Adrenal gland (tissue), 12 donors: ENCODE measurements around the gene PEPD. TPM values are rescaled to one million over a fixed set of nuclear protein-coding genes. Genes with fewer than 3 reads are reported as not detected.

Source experiments
- DNase-seq, 7 donors: peaks; one replicate each; pipeline ENCODE4 v3.0.0-alpha.2; 2019 to 2020
- H3K27ac ChIP-seq, 5 donors: fragments of 200-600 bp; sonication (generic) in 4 of 5; 1 replicate in 3 of 5; 2 replicates in 2 of 5; pipeline versions ENCODE4 v1.5.1 to v1.8.0; 2016 to 2020; ENCODE audit warnings: mild to moderate bottlenecking in 1 of 5
- H3K27me3 ChIP-seq: fragments of 200-600 bp; 2 replicates; pipeline ENCODE4 v1.8.0; 2021
- H3K36me3 ChIP-seq, 2 donors: fragments of 200-600 bp; replicated peaks in 1 of 2; 1 replicate in 1 of 2; 2 replicates in 1 of 2; pipeline versions ENCODE4 v1.5.1 to v1.8.0; 2018 to 2022
- H3K4me1 ChIP-seq, 2 donors: fragments of 200-600 bp; replicated peaks in 1 of 2; 1 replicate in 1 of 2; 2 replicates in 1 of 2; pipeline versions ENCODE4 v1.5.1 to v1.8.0; 2018 to 2021
- H3K4me3 ChIP-seq, 4 donors: fragments of 200-600 bp; sonication (generic) in 3 of 4; one replicate each; pipeline ENCODE4 v1.5.1; 2016 to 2018
- H3K9me3 ChIP-seq, 3 donors: fragments of 200-600 bp; sonication (generic) in 1 of 3; replicated peaks in 1 of 3; 1 replicate in 2 of 3; 2 replicates in 1 of 3; pipeline versions ENCODE4 v1.5.1 to v1.8.0; 2016 to 2021
- CTCF ChIP-seq, 6 experiments: fragments of 450-650 bp in 4 of 6; fragments of 200-600 bp in 2 of 6; sonication (generic) in 1 of 6; IDR thresholded peaks; 1 replicate in 5 of 6; 2 replicates in 1 of 6; pipeline versions ENCODE4 v1.5.1 to v1.8.0; 2016 to 2021; ENCODE audit warnings: antibody characterized with exemption in 6 of 6, mild to moderate bottlenecking in 2 of 6, moderate library complexity in 1 of 6
- POLR2A ChIP-seq, 2 donors: fragments of 450-650 bp; IDR thresholded peaks; one replicate each; pipeline ENCODE4 v1.6.1; 2017; ENCODE audit warnings: antibody characterized with exemption in 2 of 2, mild to moderate bottlenecking in 2 of 2, moderate library complexity in 1 of 2
- WGBS, 4 donors: extraction: QIAGEN DNeasy Blood & Tissue Kit in 2 of 4; methylation state at CpG; one replicate each; pipeline versions ENCODE4 v1.1.5 to v1.1.7; 2013 to 2017; 5-methylcytosine and 5-hydroxymethylcytosine counted together
- intact Hi-C, 2 donors: fragments of 100-400 bp; cut with DNase I; formaldehyde crosslinking; loops; one replicate each; pipeline versions ENCODE4 v1.14.1 to v1.15.0; 2022 to 2023
- polyA plus RNA-seq, 3 donors: library from polyadenylated mRNA; stranded (reverse); fragments of 200-250 nt in 2 of 3; fragments of 350-450 nt in 1 of 3; fragmentation: Illumina TruSeq in 1 of 3; extraction: RNeasy Lipid Tissue Mini Kit (QIAGEN cat#74804) in 1 of 3; gene quantifications; one replicate each; pipeline ENCODE4 v1.2.3, GENCODE V29; 2013 to 2014
- total RNA-seq, 9 donors: library from RNA; depleted of rRNA in 4 of 9; stranded (reverse); fragments of >200 nt in 4 of 9; fragments of 120-200 nt in 1 of 9; fragmentation: NEBNext Ultra II Directional in 1 of 9; extraction: Animal tissue kit (Norgen Biotek cat#: 25700) in 1 of 9; gene quantifications; one replicate each; pipeline versions ENCODE4 v1.1.0 to v1.2.4, GENCODE V29; 2013 to 2023
- donor health status: healthy with polysubstance abuse.
- donor health status: Bipolar disorder and iron deficiency.
- donor health status: DM: yes; HTN: yes; CAD: no.
- donor health status: DM: no; HTN: no; CAD: no.
- donor health status: DM: no; HTN: no; CAD: no.
- donor health status: DM: yes; HTN: yes; CAD: no.

PEPD gene
- total and polyA plus RNA-seq, 12 donors = 24.4 to 311 (median 116) TPM

GRCh38 chr19:33507021-33507956, 14.3 kb downstream of the PEPD start:
- no peaks in the 10 kb centered on the region for H3K4me1 ChIP-seq
- no peaks in the 10 kb centered on the region for H3K27me3 ChIP-seq
- peaks cover 0 to 13% of the 10 kb centered on the region in 2 donors for H3K36me3 ChIP-seq
- no peak overlapping the region for H3K4me3 ChIP-seq
- WGBS, 4 donors = 76 to 80% (median 78%) methylated on average over 17 to 24 of the region's 24 CpGs
- no peaks in the 10 kb centered on the region for H3K9me3 ChIP-seq
- H3K27ac ChIP-seq = no peak overlapping the region
- TF ChIP-seq POLR2A (IDR thresholded peaks at IDR 0.05) = no peak
- TF ChIP-seq CTCF (IDR thresholded peaks at IDR 0.05) = no peak
- peak in 2 of 7 donors; percentile 27 to 90 for DNase-seq
- intact Hi-C loops = no loop called here

GRCh38 chr19:33506498-33506897, 15.1 kb downstream of the PEPD start:
- Histone ChIP-seq H3K9me3 (no peaks in the 10 kb centered on the region), H3K4me1 (no peaks in the 10 kb centered on the region), H3K27me3 (no peaks in the 10 kb centered on the region), H3K36me3 (peaks cover 0 to 7% of the 10 kb centered on the region in 2 donors), H3K4me3 (no peak overlapping the region), H3K27ac (no peak overlapping the region)
- TF ChIP-seq POLR2A (IDR thresholded peaks at IDR 0.05) (no peak), CTCF (IDR thresholded peaks at IDR 0.05) (no peak)
- no peak for DNase-seq
- WGBS, 4 donors = 95 to 100% (median 98%) methylated on average over 1 of the region's 1 CpG
- intact Hi-C loops = no loop called here

- no peak for TF ChIP-seq CTCF (IDR thresholded peaks at IDR 0.05)
- no peak for TF ChIP-seq POLR2A (IDR thresholded peaks at IDR 0.05)
- intact Hi-C loops = no loop called here
- no peaks in the 10 kb centered on the region for H3K4me1 ChIP-seq
- H3K27me3 ChIP-seq = no peaks in the 10 kb centered on the region
- peaks cover 0 to 7% of the 10 kb centered on the region in 2 donors for H3K36me3 ChIP-seq
- H3K27ac ChIP-seq = no peak overlapping the region
- no peaks in the 10 kb centered on the region for H3K9me3 ChIP-seq
- H3K4me3 ChIP-seq = no peak overlapping the region
- WGBS, 4 donors = 90 to 97% (median 96%) methylated on average over 1 of the region's 1 CpG
- DNase-seq = no peak
Observed at GRCh38 chr19:33505823-33506222, 15.8 kb downstream of the PEPD start.

GRCh38 chr19:33505148-33505547, 16.4 kb downstream of the PEPD start:
- no peaks in the 10 kb centered on the region for H3K27me3 ChIP-seq
- intact Hi-C loops = no loop called here
- 85 to 96% (median 91%) methylated on average over 8 to 16 of the region's 16 CpGs for WGBS, 4 donors
- peaks cover 0 to 14% of the 10 kb centered on the region in 2 donors for H3K36me3 ChIP-seq
- TF ChIP-seq POLR2A (IDR thresholded peaks at IDR 0.05) = no peak
- no peak for TF ChIP-seq CTCF (IDR thresholded peaks at IDR 0.05)
- H3K9me3 ChIP-seq = no peaks in the 10 kb centered on the region
- H3K27ac ChIP-seq = no peak overlapping the region
- no peak for DNase-seq
- H3K4me1 ChIP-seq = no peaks in the 10 kb centered on the region
- no peak overlapping the region for H3K4me3 ChIP-seq
